Measurements from ENCODE around the gene NEDD8.

NEDD8 gene

DNA sequence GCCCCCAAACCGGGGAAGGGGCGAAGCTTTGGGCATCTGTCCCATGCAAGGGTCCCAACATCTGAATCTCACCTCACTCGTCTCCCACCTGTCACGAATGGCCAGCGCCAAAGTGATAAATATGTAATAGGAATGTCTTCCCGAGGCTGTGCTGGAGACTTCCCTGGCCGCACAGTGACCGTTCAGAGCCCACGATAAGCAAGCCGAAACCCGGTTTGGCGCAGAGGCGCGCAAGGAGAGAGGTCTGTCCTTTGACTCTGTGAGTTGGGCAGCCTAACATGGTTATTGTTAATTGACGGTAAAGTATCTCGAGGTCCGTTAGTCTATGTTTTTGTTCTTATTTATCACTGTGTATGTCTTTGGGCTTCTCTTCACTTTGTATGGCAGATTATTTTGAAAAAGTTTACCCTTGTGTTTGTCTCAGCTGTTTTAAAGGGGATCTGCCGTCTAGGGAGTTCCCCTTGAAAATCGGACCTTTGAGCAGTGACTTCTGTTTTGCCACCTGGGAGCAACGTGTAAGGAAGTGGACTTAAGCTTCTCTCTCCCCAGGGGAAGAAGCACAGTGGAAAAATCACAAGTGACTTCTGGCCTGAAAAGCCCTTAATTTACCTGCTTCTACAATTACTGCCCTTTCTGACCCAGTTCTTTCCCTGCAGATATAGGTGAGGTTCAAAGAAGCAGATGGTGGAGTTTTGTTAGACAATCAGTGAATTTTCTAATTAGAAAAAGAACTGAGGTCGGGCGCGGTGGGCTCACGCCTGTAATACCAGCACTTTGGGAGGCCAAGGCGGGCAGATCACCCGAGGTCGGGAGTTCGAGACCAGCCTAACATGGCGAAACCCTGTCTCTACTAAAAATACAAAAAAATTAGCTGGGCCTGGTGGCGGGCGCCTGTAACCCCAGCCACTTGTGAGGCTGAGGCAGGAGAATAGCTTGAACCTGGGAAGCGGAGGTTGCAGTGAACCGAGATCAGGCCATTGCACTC, 35.8 kb downstream of the NEDD8 start:
- DNase-seq (ENCODE audit: low spot score), result no peak

DNA sequence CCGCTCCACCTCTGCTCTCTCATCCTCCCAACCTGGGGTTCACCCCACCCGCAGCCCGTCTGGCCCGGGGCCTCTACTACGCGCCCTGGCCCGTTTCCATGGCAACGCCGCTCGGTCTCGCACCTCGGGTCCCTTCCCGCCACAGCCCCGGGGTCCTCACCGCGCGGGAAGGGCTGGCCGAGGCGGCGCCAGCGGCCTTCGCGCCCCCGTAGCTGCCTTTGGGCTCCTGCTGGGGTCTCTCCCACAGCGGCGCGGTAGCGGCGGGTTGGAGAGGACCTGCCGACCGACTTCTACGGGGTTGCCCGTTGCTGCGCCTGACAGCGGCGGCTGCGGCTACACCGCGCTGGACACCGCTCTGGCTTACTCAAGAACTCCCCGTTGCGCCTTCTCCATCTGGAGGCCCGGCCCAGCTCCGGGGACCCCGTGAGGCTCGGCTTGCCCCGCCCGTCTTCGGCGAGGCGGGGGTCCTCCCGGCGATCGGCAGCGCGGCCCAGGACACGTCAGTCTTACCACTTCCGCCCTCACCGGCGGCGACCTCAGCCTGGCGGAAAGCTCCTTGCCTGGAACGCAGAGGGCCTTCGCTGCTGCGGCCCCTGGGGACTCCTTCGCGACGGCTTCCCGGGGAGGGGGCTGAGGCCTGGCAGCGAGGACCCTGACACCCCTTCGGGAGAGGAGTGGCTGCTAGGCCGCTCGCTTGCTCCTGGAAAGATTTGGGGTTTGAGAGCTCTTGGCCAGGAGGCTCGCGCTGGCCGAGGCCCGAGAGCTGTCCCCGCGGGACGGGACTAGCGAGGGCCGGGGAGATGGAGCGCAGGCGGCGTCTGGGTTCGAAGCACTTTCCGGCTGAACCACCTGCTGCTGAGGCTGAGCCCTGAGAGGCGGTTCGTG, 36.7 kb downstream of the NEDD8 start, which contains the start of gene TM9SF1:
Gene TM9SF1 (minus strand): TSS at position 256 of the 885 bp plus-strand sequence. CDS start 422 bp downstream, outside the sequence.
- peak; percentile 85 for DNase-seq (ENCODE audit: low spot score)

DNA sequence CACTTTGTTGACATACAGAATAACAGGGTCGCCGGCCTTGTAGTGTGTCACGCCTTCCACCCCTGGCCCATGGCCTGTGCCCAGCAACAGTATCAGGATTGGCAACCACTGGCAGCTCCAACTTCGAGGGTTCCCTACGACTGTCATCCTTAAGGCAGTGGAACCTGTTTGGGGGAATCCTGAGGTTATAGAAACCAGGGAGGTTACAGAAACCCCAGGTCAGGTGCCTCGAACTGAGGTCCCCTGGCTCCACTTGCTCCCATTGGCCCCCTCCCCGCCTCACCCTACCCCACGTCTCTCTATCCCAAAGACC, 37.3 kb downstream of the NEDD8 start:
- DNase-seq (ENCODE audit: low spot score), result no peak

DNA sequence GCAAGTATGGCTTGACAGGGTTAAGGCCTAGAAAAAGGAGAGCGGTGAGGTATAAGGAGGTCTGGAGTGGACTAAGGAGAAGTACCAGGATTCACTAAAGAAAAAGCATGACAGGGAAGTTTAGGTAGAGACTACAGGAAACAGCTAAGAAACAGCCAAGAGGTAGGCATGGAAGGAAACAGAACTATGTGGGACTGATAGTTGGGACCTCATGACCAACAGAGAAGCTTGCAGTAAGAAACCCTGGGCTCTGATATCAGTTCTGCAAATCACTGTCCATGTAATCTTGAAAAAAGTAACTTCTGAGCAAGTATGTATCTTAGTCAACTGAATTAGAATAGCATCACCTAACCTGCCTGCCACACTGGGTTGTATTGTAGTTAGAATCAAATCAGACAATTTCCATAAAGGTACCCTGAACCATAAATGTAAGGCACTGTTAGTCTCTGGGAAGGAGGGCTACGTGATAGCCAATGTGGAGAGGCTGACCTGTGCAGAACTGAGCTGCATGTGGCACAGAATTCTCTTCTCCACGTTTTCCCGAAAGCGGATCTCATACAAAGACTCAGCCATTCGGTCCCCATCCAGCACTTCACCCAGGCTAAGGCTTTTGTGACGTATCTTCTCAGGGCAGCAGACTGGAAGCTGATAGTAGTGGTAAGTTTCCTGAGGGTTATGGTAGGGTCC, 37.8 kb downstream of the NEDD8 start:
- no peak for DNase-seq (ENCODE audit: low spot score)

DNA sequence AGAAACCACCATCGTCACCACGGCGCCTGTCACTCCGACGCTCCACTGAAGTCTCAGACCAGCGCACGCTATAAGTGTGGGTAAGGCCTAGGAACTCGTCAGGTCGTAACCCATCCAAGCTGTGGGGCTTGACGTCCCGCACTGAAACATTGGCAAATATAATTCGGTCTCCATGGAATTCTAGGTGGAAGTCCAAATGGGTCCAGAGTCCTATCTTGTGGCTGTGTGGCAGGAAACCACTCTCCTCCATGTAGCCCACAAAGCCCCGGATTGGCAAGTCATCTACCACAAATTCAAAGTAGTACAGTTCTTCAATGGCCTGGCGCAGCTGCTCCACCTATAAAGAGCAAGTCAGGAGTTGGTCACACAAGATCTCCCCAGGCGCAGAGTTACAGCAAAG, 39.2 kb downstream of the NEDD8 start:
- DNase-seq (ENCODE audit: low spot score), result no peak

GRCh38 chr14:24190416-24190815, 41.8 kb downstream of the NEDD8 start:
- no peak for DNase-seq (ENCODE audit: low spot score)

DNA sequence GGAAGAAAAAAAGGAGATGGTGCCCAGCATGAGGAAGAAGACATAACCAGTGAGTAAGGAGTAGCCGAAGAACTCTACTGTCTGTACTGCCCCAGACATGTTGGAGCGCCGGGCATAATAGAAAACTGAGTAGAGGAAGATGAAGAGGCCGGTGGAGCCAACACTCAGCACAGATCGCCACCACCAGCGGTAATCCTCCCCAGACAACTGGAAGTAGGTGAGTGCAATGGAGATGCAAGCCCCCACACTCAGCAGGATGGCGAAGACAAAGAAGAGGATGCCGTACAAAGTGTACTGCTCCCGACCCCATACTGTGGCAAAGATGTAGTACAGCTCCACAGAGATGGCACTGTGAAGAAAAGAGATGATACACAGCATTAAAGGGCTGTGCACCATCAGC, 42.7 kb downstream of the NEDD8 start:
- DNase-seq (ENCODE audit: low spot score), result no peak

GRCh38 chr14:24189059-24189375, 43.1 kb downstream of the NEDD8 start:
- DNase-seq (ENCODE audit: low spot score), result no peak

DNA sequence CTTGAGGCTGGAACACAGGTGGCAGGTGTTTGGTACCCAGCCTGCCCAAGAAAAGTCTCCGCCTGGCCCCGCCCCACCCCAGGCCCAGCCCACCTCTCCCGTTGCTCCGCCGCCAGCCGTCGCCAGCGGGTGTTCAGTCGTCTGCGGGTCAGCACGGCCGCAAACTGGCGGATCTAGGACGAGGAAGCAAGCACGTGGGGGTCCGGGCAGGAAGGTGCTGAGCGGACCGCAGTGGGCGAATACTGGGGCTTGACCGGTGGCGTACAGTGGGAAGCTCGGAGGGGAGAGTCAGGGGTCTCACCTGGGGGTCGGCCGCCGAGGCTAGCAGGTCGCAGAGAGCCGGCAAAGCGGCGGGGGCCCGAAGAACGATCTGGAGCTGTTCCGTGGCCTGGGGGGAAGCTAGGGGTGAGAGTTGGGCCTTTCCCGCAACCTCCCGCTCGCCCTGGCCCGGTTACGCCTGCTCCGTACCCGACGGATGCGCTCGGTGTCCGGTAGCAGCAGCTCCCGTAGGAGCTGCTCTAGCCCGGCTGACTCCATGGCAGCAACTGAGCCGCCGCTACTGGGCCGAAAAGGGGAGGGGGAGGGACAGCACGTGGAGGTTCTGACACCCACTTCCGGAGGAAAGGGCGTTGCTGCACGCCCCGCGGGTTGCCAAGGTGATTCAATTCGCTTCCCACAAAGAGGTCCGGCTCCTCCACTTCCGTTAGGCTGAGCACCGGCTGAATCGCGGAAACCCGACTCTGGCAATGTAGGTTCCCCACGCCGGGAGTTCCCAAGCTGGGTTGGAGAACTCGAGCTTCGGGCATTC, 43.7 kb downstream of the NEDD8 start, which contains the start of gene IPO4:
Gene IPO4 (minus strand): TSS at position 566 of the 808 bp plus-strand sequence. CDS start 29 bp downstream, at position 537.
- DNase-seq (ENCODE audit: low spot score), result peak; percentile 97

- no peak for DNase-seq (ENCODE audit: low spot score)
These were observed 44.6 kb downstream of the NEDD8 start for GRCh38 chr14:24187539-24187915.

GRCh38 chr14:24186831-24187538, 45.2 kb downstream of the NEDD8 start:
- no peak for DNase-seq (ENCODE audit: low spot score)

GRCh38 chr14:24185741-24186140, 46.4 kb downstream of the NEDD8 start:
- DNase-seq (ENCODE audit: low spot score), result no peak

- DNase-seq (ENCODE audit: low spot score), result no peak
These were observed 47.1 kb downstream of the NEDD8 start for GRCh38 chr14:24185026-24185425.

DNA sequence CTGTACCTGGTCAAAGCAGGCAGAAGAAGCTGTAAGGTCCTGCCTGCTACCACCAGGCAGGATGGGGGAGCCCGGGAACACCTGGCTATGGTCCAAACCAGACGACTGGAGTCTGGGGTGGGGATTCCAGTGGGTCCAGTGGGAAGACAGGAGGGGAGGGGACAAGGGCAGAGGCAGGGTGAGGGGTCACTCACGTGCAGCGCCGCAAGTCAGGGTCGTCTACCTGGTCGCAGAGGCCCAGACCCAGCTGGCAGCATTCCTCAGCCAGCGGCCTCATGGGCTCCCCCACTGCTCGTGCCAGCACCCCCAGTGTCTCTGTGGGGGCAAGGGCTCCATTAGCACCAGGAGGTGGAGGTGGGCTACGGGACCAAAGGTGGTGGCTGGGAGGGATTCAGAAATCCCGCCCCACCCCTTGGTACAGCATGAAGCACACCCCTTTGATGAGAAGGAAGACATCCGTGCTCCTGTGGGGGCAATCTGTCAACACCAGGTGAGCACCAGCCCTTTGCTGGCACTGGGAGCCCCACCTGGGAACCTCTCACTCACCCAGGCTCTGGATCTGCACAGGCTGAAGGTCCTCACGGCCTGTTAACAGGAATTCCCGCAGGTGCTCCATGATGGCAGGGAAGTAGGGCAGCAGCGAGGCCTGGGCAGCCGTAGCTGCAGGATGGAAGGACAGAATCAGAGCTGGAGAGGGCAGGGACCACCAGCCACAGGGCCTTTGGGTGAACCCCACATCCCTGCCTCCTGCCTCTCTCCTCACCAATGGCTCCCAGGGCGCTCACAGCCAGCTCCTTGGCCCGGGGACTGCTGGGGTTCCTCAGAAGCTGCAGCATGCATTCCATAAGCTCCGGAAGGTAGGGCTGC, 47.8 kb downstream of the NEDD8 start:
- no peak for DNase-seq (ENCODE audit: low spot score)

GRCh38 chr14:24183014-24183481, 49.1 kb downstream of the NEDD8 start:
- DNase-seq (ENCODE audit: low spot score), result no peak

DNA sequence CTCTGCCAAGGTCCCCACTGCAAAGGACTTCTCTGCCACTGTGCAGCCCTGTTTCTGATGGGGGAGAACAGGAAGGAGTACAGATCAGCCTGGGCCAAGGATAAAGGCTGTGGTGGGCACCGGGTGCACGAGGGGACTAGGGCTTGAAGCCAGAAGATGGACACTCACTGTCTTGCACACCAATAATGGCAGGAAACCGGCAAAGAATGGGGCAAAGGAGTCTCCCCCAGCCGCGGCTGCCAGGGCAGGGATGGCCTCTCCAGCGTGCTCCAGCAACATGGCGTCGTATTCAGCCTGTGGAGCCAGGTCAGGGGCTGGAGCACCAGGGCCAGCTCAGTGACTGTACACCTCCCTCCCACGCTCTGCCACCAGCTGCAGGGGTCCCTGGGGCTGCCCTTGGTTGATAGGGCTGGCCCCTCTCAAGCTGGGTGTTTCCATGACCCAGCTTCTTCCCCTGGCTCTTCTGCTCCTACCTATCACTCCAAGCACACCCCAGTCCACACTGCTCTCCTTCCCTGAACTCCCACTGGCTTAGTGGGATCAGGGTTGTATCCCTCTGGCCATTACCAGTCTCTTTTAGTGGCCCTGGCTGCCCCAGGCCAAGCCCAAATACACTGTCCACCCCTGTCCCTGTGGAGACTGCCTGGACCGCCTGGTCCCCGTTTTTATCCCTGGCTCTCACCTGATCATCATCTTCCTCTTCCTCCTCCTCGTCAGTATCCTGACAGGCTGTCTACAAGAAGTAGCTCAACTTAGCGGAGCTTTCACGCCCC, 49.9 kb downstream of the NEDD8 start:
- no peak for DNase-seq (ENCODE audit: low spot score)

DNA sequence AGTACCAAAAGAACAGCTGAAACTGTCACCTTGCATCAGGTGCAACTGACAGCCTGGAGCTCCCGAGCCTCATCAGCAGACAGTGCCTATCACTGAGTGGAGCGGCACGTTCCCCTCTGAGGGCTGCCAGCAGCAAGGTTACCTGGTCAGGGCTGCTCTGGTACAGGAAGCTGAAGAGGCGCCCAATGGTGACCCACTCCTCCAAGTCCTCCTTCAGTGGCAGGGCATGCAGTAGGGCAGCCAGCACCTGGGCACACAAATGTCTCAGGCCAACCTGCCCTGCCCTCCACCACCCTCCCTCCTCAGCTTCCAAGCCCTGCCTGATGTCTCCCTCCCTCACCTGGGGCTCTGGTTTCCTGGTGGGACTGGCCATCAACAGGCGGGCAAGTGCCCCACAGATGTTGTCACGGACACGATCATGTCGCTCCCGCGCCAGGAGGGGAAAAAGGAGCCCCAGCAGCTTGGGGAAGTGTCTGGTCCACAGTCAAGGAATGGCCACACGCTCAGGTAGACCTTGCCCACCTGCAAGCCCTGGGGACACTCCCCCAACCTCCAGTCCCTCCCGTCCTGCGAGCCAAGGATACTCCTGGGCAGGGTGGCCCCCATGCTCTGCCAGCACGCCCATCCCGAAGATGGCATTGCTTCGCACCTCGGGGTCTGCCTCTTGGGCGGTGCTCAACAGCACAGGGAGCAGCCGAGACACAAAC, 50.6 kb downstream of the NEDD8 start:
- DNase-seq (ENCODE audit: low spot score), result no peak

Measured in CD4-positive, alpha-beta T cell treated with Interleukin-6 at 100 ng/mL for 8 hours (primary cell).